Measurements from ENCODE around the gene ADAT3. TPM values are rescaled to one million over a fixed set of nuclear protein-coding genes. Genes with fewer than 3 reads are reported as not detected.

Gene ADAT3
- total RNA-seq, 2 donors from 2014 or later = 1.7 to 4.0 TPM

DNA sequence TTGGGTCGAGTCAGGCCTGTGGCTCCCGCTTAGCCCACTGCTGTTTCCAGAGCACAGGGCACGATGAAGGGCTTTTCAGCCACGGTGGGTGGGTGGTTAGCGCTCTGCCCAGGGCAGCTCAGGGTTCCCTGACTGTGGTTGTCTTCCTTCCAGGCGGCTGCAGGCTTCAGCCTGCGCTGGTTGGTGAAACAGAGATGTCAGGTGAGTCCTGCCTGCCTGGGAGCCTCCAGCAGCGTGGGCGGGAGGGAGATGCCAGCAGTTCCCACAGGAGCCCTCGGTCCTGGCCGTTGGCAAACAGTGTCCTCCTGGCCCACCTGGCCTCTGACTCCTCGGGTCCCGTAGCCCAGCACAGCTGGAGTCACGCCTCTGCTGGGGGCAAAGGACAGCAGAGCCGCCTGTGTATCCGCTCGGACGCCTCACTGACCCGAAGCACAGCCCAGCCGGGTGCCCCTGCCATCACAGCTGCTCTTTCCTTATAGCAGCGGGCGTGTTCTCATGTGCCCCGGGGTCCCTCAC lies 9.7 kb downstream of the ADAT3 start:
- Histone ChIP-seq H3K27ac (no peak overlapping the region), H3K4me1 (no peaks in the 10 kb centered on the region), H3K27me3 (no peaks in the 10 kb centered on the region), H3K9me3 (no peaks in the 10 kb centered on the region), H3K4me3 (no peak overlapping the region), H3K36me3 (peaks cover 29% of the 10 kb centered on the region)
- DNase-seq (ENCODE audit: low spot score) = no peak
- TF ChIP-seq, protein P1, sequence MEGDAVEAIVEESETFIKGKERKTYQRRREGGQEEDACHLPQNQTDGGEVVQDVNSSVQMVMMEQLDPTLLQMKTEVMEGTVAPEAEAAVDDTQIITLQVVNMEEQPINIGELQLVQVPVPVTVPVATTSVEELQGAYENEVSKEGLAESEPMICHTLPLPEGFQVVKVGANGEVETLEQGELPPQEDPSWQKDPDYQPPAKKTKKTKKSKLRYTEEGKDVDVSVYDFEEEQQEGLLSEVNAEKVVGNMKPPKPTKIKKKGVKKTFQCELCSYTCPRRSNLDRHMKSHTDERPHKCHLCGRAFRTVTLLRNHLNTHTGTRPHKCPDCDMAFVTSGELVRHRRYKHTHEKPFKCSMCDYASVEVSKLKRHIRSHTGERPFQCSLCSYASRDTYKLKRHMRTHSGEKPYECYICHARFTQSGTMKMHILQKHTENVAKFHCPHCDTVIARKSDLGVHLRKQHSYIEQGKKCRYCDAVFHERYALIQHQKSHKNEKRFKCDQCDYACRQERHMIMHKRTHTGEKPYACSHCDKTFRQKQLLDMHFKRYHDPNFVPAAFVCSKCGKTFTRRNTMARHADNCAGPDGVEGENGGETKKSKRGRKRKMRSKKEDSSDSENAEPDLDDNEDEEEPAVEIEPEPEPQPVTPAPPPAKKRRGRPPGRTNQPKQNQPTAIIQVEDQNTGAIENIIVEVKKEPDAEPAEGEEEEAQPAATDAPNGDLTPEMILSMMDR (IDR thresholded peaks at IDR 0.05) = no peak

DNA sequence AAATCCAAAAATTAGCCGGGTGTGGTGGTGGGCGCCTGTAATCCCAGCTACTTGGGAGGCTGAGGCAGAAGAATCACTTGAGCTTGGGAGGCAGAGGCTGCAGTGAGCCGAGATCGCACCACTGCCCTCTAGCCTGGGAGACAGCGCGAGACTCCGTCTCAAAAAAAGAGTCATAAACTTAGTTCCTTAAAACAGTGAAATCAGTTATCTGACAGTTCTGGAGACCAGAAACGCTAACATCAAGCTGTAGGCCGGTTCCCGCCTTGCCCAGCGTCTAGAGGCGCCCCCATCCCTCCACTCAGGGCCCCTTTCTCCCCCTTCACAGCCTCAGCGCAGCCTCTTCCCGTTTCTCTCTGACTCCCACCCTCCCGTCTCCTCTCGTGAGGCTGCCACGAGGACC lies 11.9 kb downstream of the ADAT3 start:
- Histone ChIP-seq H3K36me3 (peaks cover 40% of the 10 kb centered on the region), H3K4me1 (no peaks in the 10 kb centered on the region), H3K9me3 (no peaks in the 10 kb centered on the region), H3K4me3 (no peak overlapping the region), H3K27ac (no peak overlapping the region), H3K27me3 (no peaks in the 10 kb centered on the region)
- DNase-seq (ENCODE audit: low spot score) = no peak
- TF ChIP-seq, protein P1 (IDR thresholded peaks at IDR 0.05) = no peak

DNA sequence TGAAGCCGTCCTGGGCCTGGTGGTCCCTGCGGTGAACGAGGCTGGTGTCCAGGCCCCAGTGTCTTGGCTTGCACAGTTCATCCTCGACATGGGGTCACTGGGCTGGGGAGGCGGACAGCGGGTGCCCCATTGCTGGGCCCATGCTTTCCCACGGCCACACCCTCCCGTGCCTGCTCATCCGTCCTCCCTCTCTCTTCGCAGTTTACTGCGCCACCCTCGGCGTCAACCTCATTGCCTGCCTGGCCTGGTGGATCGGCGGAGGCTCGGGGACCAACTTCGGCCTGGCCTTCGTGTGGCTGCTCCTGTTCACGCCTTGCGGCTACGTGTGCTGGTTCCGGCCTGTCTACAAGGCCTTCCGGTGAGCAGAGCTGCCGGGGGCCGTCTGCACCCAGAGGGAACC lies 12.7 kb downstream of the ADAT3 start:
- Histone ChIP-seq H3K4me3 (no peak overlapping the region), H3K9me3 (no peaks in the 10 kb centered on the region), H3K27me3 (no peaks in the 10 kb centered on the region), H3K27ac (no peak overlapping the region), H3K4me1 (no peaks in the 10 kb centered on the region), H3K36me3 (peaks cover 42% of the 10 kb centered on the region)
- TF ChIP-seq, protein P1 (IDR thresholded peaks at IDR 0.05) = no peak
- no peak for DNase-seq (ENCODE audit: low spot score)

DNA sequence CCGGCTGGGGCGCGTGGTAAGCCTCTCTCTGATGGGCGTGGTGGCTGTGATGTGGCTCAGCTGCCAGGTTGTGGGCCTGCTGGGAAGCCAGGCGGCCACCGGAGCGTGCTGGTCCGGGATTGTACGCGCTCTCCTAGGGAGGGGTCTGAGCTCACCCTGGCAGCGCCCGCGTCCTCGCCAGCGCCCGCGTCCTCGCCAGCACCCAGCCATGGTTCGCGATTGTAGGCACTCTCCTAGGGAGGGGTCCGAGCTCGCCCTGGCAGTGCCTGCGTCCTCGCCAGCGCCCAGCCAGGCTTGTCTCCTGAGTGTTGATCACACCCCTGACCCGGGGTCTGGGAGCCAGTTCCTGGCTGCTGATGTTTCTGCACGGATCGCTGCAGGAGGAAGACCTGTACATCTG lies 13.8 kb downstream of the ADAT3 start:
- H3K36me3 ChIP-seq = peaks cover 40% of the 10 kb centered on the region
- H3K27me3 ChIP-seq = no peaks in the 10 kb centered on the region

DNA sequence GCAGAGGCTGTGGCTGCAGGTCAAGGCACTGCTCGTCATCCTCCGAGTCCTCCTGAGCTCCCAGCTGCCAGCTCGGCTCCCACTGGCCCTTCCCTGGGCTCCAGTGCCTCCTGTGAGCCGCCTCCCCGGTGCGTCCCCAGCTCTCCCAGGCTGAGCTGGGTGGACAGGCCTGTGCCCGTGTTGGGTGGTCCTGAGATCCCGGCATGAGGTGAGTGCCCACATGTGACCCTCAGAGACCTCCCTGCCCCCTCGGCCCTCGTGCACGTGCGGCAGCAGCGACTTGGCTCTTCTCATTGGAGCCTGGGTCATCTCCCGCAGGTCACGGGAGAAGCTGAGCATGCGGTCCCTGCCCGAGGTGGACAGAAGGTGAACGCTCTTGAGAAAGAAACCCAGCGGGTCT lies 15.4 kb downstream of the ADAT3 start:
- no peaks in the 10 kb centered on the region for H3K27me3 ChIP-seq
- peaks cover 49% of the 10 kb centered on the region for H3K36me3 ChIP-seq
- TF ChIP-seq, protein P1 (IDR thresholded peaks at IDR 0.05) = no peak
- no peaks in the 10 kb centered on the region for H3K9me3 ChIP-seq
- no peaks in the 10 kb centered on the region for H3K4me1 ChIP-seq
- no peak overlapping the region for H3K27ac ChIP-seq
- H3K4me3 ChIP-seq = no peak overlapping the region
- DNase-seq (ENCODE audit: low spot score) = no peak

More for the DNA sequence above, 13.8 kb downstream of the ADAT3 start:
- Histone ChIP-seq H3K4me3 (no peak overlapping the region), H3K9me3 (no peaks in the 10 kb centered on the region), H3K4me1 (no peaks in the 10 kb centered on the region), H3K27ac (no peak overlapping the region)
- no peak for DNase-seq (ENCODE audit: low spot score)
- TF ChIP-seq, protein P1 (IDR thresholded peaks at IDR 0.05) = no peak

DNA sequence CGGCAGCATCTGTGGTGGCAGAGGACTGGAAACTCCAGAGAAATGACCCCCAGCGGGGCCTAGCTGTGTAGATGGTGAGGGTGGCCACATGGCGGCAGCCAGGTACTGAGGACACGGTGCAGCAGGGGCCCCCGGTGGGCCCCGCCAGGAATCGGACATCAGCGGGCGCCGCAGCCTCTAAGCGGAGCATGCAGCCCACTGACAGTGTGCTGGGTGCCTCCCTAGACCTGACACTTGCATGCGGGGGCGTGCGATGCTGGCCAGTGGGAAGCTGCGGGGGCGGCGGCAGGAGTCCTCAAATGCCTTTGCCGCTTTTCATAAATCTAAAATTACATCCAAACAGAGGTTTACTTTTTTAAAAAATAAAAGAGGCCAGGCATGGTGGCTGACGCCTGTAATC lies 16.1 kb downstream of the ADAT3 start:
- DNase-seq (ENCODE audit: low spot score) = no peak
- Histone ChIP-seq H3K27me3 (no peaks in the 10 kb centered on the region), H3K27ac (no peak overlapping the region), H3K36me3 (peaks cover 49% of the 10 kb centered on the region), H3K4me1 (no peaks in the 10 kb centered on the region), H3K9me3 (no peaks in the 10 kb centered on the region), H3K4me3 (no peak overlapping the region)
- TF ChIP-seq, protein P1 (IDR thresholded peaks at IDR 0.05) = no peak
